Panc1 (cell line): Measurements from ENCODE around the gene STK4.

Experiments
- POLR2AphosphoS5 ChIP-seq: IDR thresholded peaks from 2 replicates; pipeline ENCODE4 v1.6.1; 2012; ENCODE audit warnings: mild to moderate bottlenecking, low read depth, low read length, moderate library complexity
- TF ChIP-seq, protein P1 (sequence below): fragments of 450-650 bp; IDR thresholded peaks from 2 replicates; pipeline ENCODE4 v1.5.1; 2017; ENCODE audit warnings: mild to moderate bottlenecking

DNA sequence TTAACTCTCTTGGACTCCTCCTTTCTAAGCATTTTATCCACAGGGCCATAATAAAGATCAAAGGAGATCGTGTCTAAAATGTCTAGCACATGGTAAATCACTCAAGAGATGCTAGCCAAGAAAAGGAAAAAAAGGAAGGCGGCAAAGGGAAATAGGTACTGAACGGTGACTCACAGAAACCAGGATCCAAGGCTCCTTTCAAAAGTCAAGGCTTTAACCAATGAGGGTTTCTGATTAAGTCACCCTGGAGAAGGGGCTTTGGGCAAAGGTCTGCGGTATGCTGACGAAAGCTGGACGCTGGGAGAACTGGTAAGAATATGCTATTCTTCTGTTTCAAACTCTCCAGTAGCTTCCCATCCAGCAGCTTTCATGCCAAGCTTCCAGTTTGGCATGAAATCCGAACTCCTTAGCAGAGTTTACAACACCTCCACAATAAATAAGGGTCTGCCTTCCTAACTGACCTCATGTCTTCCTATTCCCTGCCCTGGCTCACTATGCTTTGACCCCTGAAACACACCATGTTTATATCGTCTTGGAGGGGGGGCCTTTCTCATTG is 7.2 kb upstream of the STK4 start:
- TF ChIP-seq POLR2AphosphoS5 = no peak
- TF ChIP-seq, protein P1, sequence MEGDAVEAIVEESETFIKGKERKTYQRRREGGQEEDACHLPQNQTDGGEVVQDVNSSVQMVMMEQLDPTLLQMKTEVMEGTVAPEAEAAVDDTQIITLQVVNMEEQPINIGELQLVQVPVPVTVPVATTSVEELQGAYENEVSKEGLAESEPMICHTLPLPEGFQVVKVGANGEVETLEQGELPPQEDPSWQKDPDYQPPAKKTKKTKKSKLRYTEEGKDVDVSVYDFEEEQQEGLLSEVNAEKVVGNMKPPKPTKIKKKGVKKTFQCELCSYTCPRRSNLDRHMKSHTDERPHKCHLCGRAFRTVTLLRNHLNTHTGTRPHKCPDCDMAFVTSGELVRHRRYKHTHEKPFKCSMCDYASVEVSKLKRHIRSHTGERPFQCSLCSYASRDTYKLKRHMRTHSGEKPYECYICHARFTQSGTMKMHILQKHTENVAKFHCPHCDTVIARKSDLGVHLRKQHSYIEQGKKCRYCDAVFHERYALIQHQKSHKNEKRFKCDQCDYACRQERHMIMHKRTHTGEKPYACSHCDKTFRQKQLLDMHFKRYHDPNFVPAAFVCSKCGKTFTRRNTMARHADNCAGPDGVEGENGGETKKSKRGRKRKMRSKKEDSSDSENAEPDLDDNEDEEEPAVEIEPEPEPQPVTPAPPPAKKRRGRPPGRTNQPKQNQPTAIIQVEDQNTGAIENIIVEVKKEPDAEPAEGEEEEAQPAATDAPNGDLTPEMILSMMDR = no peak
